ENCODE measurements around the gene ADGRL1.

ADGRL1 gene

GRCh38 chr19:14167576-14168138 lies 38.3 kb downstream of the ADGRL1 start:
- no peak overlapping the region for H3K4me2 ChIP-seq (ENCODE audit: low read length)
- H3K27ac ChIP-seq (ENCODE audit: low read depth, low read length), result no peak overlapping the region
- no peak overlapping the region for H3K4me3 ChIP-seq (ENCODE audit: low read length)
- no peaks in the 10 kb centered on the region for H3K4me1 ChIP-seq (ENCODE audit: control insufficient read depth, low read length)
- TF ChIP-seq CTCF (IDR thresholded peaks at IDR 0.05; ENCODE audit: low read depth, low read length, poor library complexity, severe bottlenecking) (no peak), EZH2phosphoT487 (IDR thresholded peaks at IDR 0.05; ENCODE audit: borderline replicate concordance, low read length) (no peak)
- no peaks in the 10 kb centered on the region for H3K79me2 ChIP-seq (ENCODE audit: control insufficient read depth, low read length)
- no peaks in the 10 kb centered on the region for H3K9me3 ChIP-seq (ENCODE audit: control insufficient read depth, insufficient read depth, low read length)
- no peaks in the 10 kb centered on the region for H3K36me3 ChIP-seq (ENCODE audit: control insufficient read depth, low read length)
- peaks cover 28% of the 10 kb centered on the region for H3K27me3 ChIP-seq (ENCODE audit: control insufficient read depth, low read length)
- H3K9me2 ChIP-seq (replicated peaks; ENCODE audit: control insufficient read depth, low read length), result no peaks in the 10 kb centered on the region
- H3F3A ChIP-seq (ENCODE audit: control insufficient read depth, insufficient read depth), result no peaks in the 10 kb centered on the region
- no peaks in the 10 kb centered on the region for H4K20me1 ChIP-seq (ENCODE audit: control insufficient read depth, insufficient read depth, low read depth, low read length)

GRCh38 chr19:14166999-14167575 lies 38.9 kb downstream of the ADGRL1 start:
- Histone ChIP-seq H4K20me1 (ENCODE audit: control insufficient read depth, insufficient read depth, low read depth, low read length) (no peaks in the 10 kb centered on the region), H3K9me2 (replicated peaks; ENCODE audit: control insufficient read depth, low read length) (no peaks in the 10 kb centered on the region), H3K79me2 (ENCODE audit: control insufficient read depth, low read length) (no peaks in the 10 kb centered on the region), H3K9me3 (ENCODE audit: control insufficient read depth, insufficient read depth, low read length) (no peaks in the 10 kb centered on the region), H3K4me2 (ENCODE audit: low read length) (no peak overlapping the region), H3K36me3 (ENCODE audit: control insufficient read depth, low read length) (no peaks in the 10 kb centered on the region), H3K4me1 (ENCODE audit: control insufficient read depth, low read length) (no peaks in the 10 kb centered on the region), H3K4me3 (ENCODE audit: low read length) (no peak overlapping the region), H3K27ac (ENCODE audit: low read depth, low read length) (no peak overlapping the region), H3K27me3 (ENCODE audit: control insufficient read depth, low read length) (peaks cover 28% of the 10 kb centered on the region), H3F3A (ENCODE audit: control insufficient read depth, insufficient read depth) (no peaks in the 10 kb centered on the region)
- TF ChIP-seq EZH2phosphoT487 (IDR thresholded peaks at IDR 0.05; ENCODE audit: borderline replicate concordance, low read length), result no peak
- TF ChIP-seq CTCF (IDR thresholded peaks at IDR 0.05; ENCODE audit: low read depth, low read length, poor library complexity, severe bottlenecking), result no peak

DNA sequence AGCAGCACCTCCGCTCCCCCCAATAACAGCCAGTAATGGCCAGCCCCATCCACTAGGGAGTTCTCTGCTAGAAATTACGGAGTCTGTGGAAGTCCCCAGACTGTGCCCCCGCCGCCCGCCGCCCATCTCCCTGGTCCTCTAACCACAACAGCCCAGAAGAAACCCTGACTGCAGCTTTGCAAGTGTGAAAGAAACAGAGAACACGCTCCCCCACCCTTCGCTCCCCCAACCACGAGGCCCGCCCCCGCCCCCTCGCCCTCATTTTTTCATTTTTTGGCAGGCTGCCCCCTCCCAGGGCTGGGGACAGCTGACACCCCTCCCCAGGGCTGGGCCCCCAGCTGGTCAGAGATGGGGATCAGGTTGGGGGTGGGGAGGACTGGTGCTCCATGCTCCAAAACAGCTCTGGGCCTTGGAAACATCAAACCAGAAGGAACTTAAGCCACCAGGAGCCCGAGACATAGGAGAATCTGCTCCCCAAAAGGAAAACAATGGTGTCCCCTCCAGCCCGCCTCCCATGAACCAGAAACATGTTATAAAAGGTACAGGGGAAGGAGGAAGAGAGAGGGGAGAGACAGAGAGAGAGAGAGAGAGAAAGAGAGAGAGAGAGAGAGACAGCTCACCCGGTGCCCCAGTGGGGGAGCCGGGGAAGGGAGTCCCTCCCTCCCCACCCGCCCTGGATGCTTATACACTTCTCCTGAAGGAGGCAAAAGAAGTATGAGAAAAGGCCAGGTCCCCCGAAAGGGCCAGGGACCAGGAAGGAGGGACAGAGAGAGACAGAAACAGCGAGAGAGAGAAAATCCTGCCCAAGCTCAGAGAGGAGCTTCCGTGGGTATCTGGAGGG lies 39.8 kb downstream of the ADGRL1 start:
- no peaks in the 10 kb centered on the region for H3K79me2 ChIP-seq (ENCODE audit: control insufficient read depth, low read length)
- H3K27ac ChIP-seq (ENCODE audit: low read depth, low read length), result no peak overlapping the region
- TF ChIP-seq EZH2phosphoT487 (IDR thresholded peaks at IDR 0.05; ENCODE audit: borderline replicate concordance, low read length) (no peak), CTCF (IDR thresholded peaks at IDR 0.05; ENCODE audit: low read depth, low read length, poor library complexity, severe bottlenecking) (no peak)
- no peak overlapping the region for H3K4me2 ChIP-seq (ENCODE audit: low read length)
- H3K9me2 ChIP-seq (replicated peaks; ENCODE audit: control insufficient read depth, low read length), result no peaks in the 10 kb centered on the region
- no peaks in the 10 kb centered on the region for H3F3A ChIP-seq (ENCODE audit: control insufficient read depth, insufficient read depth)
- no peaks in the 10 kb centered on the region for H3K9me3 ChIP-seq (ENCODE audit: control insufficient read depth, insufficient read depth, low read length)
- no peaks in the 10 kb centered on the region for H3K36me3 ChIP-seq (ENCODE audit: control insufficient read depth, low read length)
- H4K20me1 ChIP-seq (ENCODE audit: control insufficient read depth, insufficient read depth, low read depth, low read length), result no peaks in the 10 kb centered on the region
- H3K27me3 ChIP-seq (ENCODE audit: control insufficient read depth, low read length), result peaks cover 28% of the 10 kb centered on the region
- no peaks in the 10 kb centered on the region for H3K4me1 ChIP-seq (ENCODE audit: control insufficient read depth, low read length)
- no peak overlapping the region for H3K4me3 ChIP-seq (ENCODE audit: low read length)

Measured in DOHH2 (cell line).